Cardiac muscle cell (in vitro differentiated cells and primary cell): Measurements from ENCODE around the gene FMNL1. TPM values are rescaled to one million over a fixed set of nuclear protein-coding genes. Genes with fewer than 3 reads are reported as not detected.

Experiments
- DNase-seq, 2 donors: peaks; one replicate each; pipeline versions ENCODE4 v3.0.0 to v3.0.0-alpha.2; 2010 to 2017; ENCODE audit warnings: low read depth in 1 of 2, low spot score in 1 of 2
- H3K27ac ChIP-seq: fragments of 200-600 bp; sonication (generic); 2 replicates; pipeline ENCODE4 v1.5.1; 2016
- H3K27me3 ChIP-seq: fragments of 200-600 bp; sonication (generic); 2 replicates; pipeline ENCODE4 v1.6.0; 2016; ENCODE audit warnings: control low read depth
- H3K36me3 ChIP-seq: fragments of 200-600 bp; sonication (generic); 2 replicates; pipeline ENCODE4 v1.5.1; 2016; ENCODE audit warnings: control low read depth
- H3K4me1 ChIP-seq: fragments of 200-600 bp; sonication (generic); 2 replicates; pipeline ENCODE4 v1.8.1; 2017; ENCODE audit warnings: low read depth, mild to moderate bottlenecking, mixed run types
- H3K4me3 ChIP-seq: fragments of 200-600 bp; sonication (generic); 2 replicates; pipeline ENCODE4 v1.5.1; 2016; ENCODE audit warnings: mild to moderate bottlenecking
- H3K9me3 ChIP-seq: fragments of 200-600 bp; sonication (generic); 2 replicates; pipeline ENCODE4 v1.5.1; 2017; ENCODE audit warnings: low read depth, mild to moderate bottlenecking, control low read depth
- CTCF ChIP-seq: IDR thresholded peaks from 2 replicates; pipeline ENCODE4 v1.5.1; 2012; ENCODE audit warnings: low read depth, mild to moderate bottlenecking, low read length
- polyA plus RNA-seq: library from polyadenylated mRNA; unstranded; fragments of >200 nt; fragmentation: Nextera tagmentation; extraction: Ambion mirVana; gene quantifications from 2 replicates; pipeline ENCODE4 v1.2.1, GENCODE V29; 2016
- total RNA-seq: library from RNA; depleted of rRNA; stranded (reverse); fragments of >200 nt; gene quantifications from 2 replicates; pipeline ENCODE4 v1.2.3, GENCODE V29; 2016

Gene FMNL1
- total and polyA plus RNA-seq, 2 experiments from 2014 or later: 0.51 to 0.83 TPM

DNA sequence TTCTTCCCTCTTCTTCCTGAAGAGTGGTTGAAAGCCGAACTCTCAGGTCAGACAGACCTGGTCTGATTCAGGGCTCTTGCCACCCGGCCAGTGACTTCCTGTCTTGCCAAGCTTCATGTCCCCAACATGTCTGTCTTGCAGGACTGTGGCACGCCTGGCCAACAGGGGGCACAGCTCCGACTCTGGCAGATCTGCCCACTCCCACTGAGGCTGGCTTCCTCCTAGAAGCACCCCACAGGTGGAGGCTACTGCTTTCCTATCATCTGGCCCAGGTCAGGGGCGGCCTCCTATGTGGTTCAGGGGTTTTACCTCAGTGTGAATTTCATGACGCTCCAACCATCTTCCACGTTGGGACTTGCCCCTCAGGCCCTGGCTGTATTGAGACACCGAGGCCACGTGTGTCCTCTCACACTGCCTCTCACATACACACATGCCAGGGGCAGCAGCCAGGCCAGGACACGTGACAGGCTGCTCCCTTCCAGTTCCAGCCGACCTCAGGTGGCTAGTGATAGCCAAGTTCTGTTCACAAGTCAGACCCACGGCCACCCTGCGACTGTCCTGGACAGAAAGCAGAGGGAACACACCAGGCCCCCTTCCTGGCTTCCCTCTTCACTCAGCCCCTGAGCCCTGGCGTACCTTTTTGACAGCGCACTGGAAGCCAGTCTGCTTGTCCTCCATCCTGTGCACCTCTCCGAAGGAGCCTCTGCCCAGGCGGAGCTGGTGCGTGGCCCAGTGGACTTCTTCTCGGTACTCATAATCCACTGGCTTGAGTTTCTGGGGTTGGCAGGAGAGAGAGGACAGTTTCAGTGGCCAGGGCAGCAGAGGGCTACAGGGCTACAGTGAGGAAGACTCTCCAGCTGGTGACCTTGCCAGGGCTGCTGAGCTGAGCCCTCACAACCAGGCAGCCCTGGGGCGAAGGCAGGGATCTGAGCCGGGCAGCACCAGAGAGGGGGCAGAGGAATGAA lies 62.8 kb downstream of the FMNL1 start:
- Histone ChIP-seq H3K27ac (no peak overlapping the region), H3K36me3 (peaks cover 5% of the 10 kb centered on the region), H3K9me3 (no peaks in the 10 kb centered on the region), H3K4me1 (peaks cover 22% of the 10 kb centered on the region), H3K27me3 (no peaks in the 10 kb centered on the region), H3K4me3 (no peak overlapping the region)
- TF ChIP-seq CTCF: peak; percentile 20
- no peak for DNase-seq

GRCh38 chr17:45286286-45286685 lies 64.6 kb downstream of the FMNL1 start:
- no peak overlapping the region for H3K27ac ChIP-seq
- peaks cover 33% of the 10 kb centered on the region for H3K4me1 ChIP-seq
- H3K4me3 ChIP-seq: no peak overlapping the region
- H3K27me3 ChIP-seq: no peaks in the 10 kb centered on the region
- H3K36me3 ChIP-seq: peaks cover 5% of the 10 kb centered on the region
- TF ChIP-seq CTCF: no peak
- H3K9me3 ChIP-seq: no peaks in the 10 kb centered on the region
- no peak for DNase-seq

DNA sequence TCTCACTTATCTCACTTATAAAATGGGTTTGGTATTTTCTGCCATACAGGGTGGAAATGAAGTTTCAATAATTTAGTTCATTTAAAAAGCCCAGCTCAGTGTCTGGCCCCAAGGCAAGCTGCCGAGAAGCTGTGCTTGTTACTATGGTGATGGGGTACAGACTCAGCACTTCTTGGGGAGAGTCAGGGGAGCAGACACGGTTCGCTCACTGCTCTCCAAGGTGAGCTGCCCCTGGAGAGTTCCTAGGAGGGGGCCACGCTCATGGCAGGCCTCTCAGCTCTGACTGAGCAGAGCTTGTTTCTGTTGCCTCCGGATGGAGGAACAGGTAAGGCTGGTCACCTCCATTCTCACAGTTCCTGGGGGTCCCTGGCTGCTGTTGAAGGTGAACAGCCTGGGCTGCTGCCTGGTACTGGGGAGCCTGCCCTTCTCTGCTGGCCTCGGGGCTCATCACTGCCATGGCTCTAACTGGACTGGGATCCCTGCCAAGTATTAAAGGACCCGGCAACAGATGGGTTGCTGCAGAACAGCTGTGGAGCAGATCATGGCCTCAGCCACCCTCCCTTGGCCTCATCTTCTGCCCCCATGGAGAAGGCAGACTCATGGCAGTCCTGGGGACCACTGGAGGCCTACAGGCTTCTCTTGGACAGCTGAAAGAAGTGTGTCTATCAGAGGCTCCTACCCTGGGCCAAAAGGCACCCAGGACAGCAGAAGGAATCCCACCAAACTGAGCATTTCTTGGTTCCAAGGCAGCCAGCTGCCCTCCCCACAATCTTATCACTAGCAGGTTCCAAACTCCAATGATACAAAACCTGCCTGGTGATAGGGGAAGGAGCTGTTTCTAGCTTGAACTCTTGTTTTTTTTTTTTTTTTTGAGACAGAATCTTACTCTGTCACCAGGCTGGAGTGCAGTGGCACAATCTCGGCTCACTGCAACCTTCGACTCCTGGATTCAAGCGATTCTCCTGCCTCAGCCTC lies 66.1 kb downstream of the FMNL1 start:
- Histone ChIP-seq H3K27ac (no peak overlapping the region), H3K9me3 (no peaks in the 10 kb centered on the region), H3K36me3 (peaks cover 5% of the 10 kb centered on the region), H3K4me3 (no peak overlapping the region), H3K4me1 (peaks cover 34% of the 10 kb centered on the region), H3K27me3 (no peaks in the 10 kb centered on the region)
- TF ChIP-seq CTCF: no peak
- no peak for DNase-seq

DNA sequence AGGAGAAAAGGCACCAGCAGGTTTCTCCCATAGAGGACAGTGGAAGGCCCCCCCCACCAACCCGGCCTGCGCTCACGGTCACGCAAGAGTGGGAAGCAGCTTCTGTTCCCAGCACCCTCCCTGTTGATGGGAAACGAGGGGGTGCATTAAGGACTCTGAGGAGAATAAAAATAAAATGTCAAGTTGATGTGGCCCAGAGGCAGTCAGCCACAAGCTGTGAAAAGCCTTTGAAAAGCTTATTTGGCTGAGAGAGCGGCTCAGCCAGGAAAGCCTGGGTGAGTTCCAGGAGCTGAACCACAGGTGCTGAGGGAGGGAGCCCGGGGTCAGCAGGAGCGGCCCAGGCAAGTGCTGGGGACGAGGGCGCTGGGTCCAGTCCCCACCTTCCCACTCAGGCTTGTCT lies 67.1 kb downstream of the FMNL1 start:
- DNase-seq: peak in 1 of 2 donors; percentile 40
- Histone ChIP-seq H3K9me3 (no peaks in the 10 kb centered on the region), H3K27me3 (no peaks in the 10 kb centered on the region), H3K4me1 (peaks cover 40% of the 10 kb centered on the region), H3K27ac (peak overlapping the region; percentile 60), H3K4me3 (no peak overlapping the region), H3K36me3 (peaks cover 5% of the 10 kb centered on the region)
- TF ChIP-seq CTCF: no peak
